WERI-Rb-1 (cell line): ENCODE results near the gene PTPRN2.

Experiments used
- DNase-seq: peaks from one replicate; pipeline ENCODE4 v3.0.0-alpha.2; 2020
- H3K27ac ChIP-seq: fragments of 250-450 bp; sonication (Bioruptor Pico); 2 replicates; pipeline ENCODE4 v1.5.1; 2020; ENCODE audit warnings: mild to moderate bottlenecking, moderate library complexity
- H3K27me3 ChIP-seq: fragments of 250-450 bp; sonication (Bioruptor Pico); 2 replicates; pipeline ENCODE4 v1.5.1; 2021; ENCODE audit warnings: mild to moderate bottlenecking, low read depth, moderate library complexity; ENCODE audit not compliant: insufficient read depth, severe bottlenecking
- H3K36me3 ChIP-seq: fragments of 250-450 bp; sonication (Bioruptor Pico); 2 replicates; pipeline ENCODE4 v1.5.1; 2020; ENCODE audit warnings: mild to moderate bottlenecking, moderate library complexity
- H3K4me3 ChIP-seq: 2 replicates; pipeline ENCODE4 v1.5.1; 2011; ENCODE audit warnings: low read depth, mild to moderate bottlenecking, control low read depth, low read length
- H3K9me3 ChIP-seq: fragments of 250-450 bp; sonication (Bioruptor Pico); 2 replicates; pipeline ENCODE4 v1.5.1; 2021; ENCODE audit warnings: mild to moderate bottlenecking, moderate library complexity; ENCODE audit not compliant: severe bottlenecking
- CTCF ChIP-seq: IDR thresholded peaks from 2 replicates; pipeline ENCODE4 v1.5.1; 2011; ENCODE audit warnings: low read depth, mild to moderate bottlenecking, control low read depth, inconsistent platforms, low read length

Gene PTPRN2

GRCh38 chr7:158590181-158590530, 2.5 kb upstream of the PTPRN2 start:
- H3K4me3 ChIP-seq: no peak overlapping the region
- H3K9me3 ChIP-seq: no peaks in the 10 kb centered on the region
- no peak for TF ChIP-seq CTCF
- no peaks in the 10 kb centered on the region for H3K27me3 ChIP-seq
- DNase-seq: no peak
- no peak overlapping the region for H3K27ac ChIP-seq
- H3K36me3 ChIP-seq: no peaks in the 10 kb centered on the region

GRCh38 chr7:158589653-158590052, 2.0 kb upstream of the PTPRN2 start:
- Histone ChIP-seq H3K36me3 (no peaks in the 10 kb centered on the region), H3K9me3 (no peaks in the 10 kb centered on the region), H3K27me3 (no peaks in the 10 kb centered on the region), H3K27ac (no peak overlapping the region), H3K4me3 (no peak overlapping the region)
- no peak for TF ChIP-seq CTCF
- DNase-seq: no peak

- Histone ChIP-seq H3K9me3 (no peaks in the 10 kb centered on the region), H3K4me3 (no peak overlapping the region), H3K27ac (no peak overlapping the region), H3K27me3 (no peaks in the 10 kb centered on the region), H3K36me3 (no peaks in the 10 kb centered on the region)
- no peak for TF ChIP-seq CTCF
- DNase-seq: no peak
Observed at GRCh38 chr7:158588878-158589442, 1.3 kb upstream of the PTPRN2 start.

GRCh38 chr7:158588085-158588877, 658 bp upstream of the PTPRN2 start:
- H3K4me3 ChIP-seq: no peak overlapping the region
- H3K27me3 ChIP-seq: no peaks in the 10 kb centered on the region
- no peak for DNase-seq
- H3K9me3 ChIP-seq: no peaks in the 10 kb centered on the region
- no peak for TF ChIP-seq CTCF
- no peak overlapping the region for H3K27ac ChIP-seq
- H3K36me3 ChIP-seq: no peaks in the 10 kb centered on the region

- Histone ChIP-seq H3K27ac (no peak overlapping the region; the same call in 1 of the 2 replicates), H3K27me3 (no peaks in the 10 kb centered on the region), H3K36me3 (no peaks in the 10 kb centered on the region), H3K9me3 (no peaks in the 10 kb centered on the region), H3K4me3 (peak overlapping the region; percentile 49)
- peak; percentile 56 for DNase-seq
- no peak for TF ChIP-seq CTCF
Observed at GRCh38 chr7:158586499-158587161, 993 bp downstream of the PTPRN2 start.
